Occipital lobe (tissue), 2 donors: ENCODE data around the gene DCD. TPM values are rescaled to one million over a fixed set of nuclear protein-coding genes. Genes with fewer than 3 reads are reported as not detected.

Experiments used
- DNase-seq: peaks from one replicate; lab custom pipeline; 2025; lab: John Stamatoyannopoulos, UW
- total RNA-seq: library from RNA; depleted of rRNA; stranded (reverse); fragments of >200 nt; gene quantifications from one replicate; pipeline ENCODE4 v1.2.3, GENCODE V29; 2014

DCD gene
- total RNA-seq, 1 donor from 2014 or later: not detected

- DNase-seq: no peak
These were observed 39.4 kb downstream of the DCD start for GRCh38 chr12:54608769-54609168.

- no peak for DNase-seq
These were observed 40.0 kb downstream of the DCD start for GRCh38 chr12:54608156-54608555.

- no peak for DNase-seq
These were observed 41.6 kb downstream of the DCD start for GRCh38 chr12:54606556-54606955.

- DNase-seq: no peak
These were observed 42.8 kb downstream of the DCD start for GRCh38 chr12:54605138-54605970.

GRCh38 chr12:54604436-54604835 is 43.7 kb downstream of the DCD start:
- no peak for DNase-seq

- DNase-seq: no peak
These were observed 44.3 kb downstream of the DCD start for GRCh38 chr12:54603872-54604271.

- DNase-seq: no peak
These were observed 44.9 kb downstream of the DCD start for GRCh38 chr12:54603173-54603814.

GRCh38 chr12:54602661-54603060 is 45.5 kb downstream of the DCD start:
- no peak for DNase-seq

GRCh38 chr12:54601841-54602240 is 46.3 kb downstream of the DCD start:
- DNase-seq: no peak

- DNase-seq: no peak
These were observed 49.2 kb downstream of the DCD start for GRCh38 chr12:54598970-54599369.

GRCh38 chr12:54596526-54596946 is 51.6 kb downstream of the DCD start:
- DNase-seq: peak; percentile 27

GRCh38 chr12:54595471-54595870 is 52.7 kb downstream of the DCD start:
- no peak for DNase-seq

Other genes with a start within 250 kb of the DCD start
- gene ITGA5, start 229.1 kb downstream of the DCD start, total RNA-seq: 5.1 TPM
- gene GTSF1, start 174.8 kb downstream of the DCD start, total RNA-seq: 1.9 TPM
- 8.1 TPM for gene NCKAP1L, start 150.6 kb downstream of the DCD start, total RNA-seq
- 6.6 TPM for gene PDE1B, start 98.8 kb downstream of the DCD start, total RNA-seq
- gene PPP1R1A, start 59.7 kb downstream of the DCD start, total RNA-seq: 6.7 TPM
- gene LACRT, start 13.5 kb downstream of the DCD start, total RNA-seq: not detected
- gene MUCL1, start 206.2 kb upstream of the DCD start, total RNA-seq: not detected